Endothelial cell (in vitro differentiated cells): ENCODE data around the gene PHLPP2. TPM values are rescaled to one million over a fixed set of nuclear protein-coding genes. Genes with fewer than 3 reads are reported as not detected.
"Not testable (repeated sequence)": the region's sequence is repeated elsewhere in the genome, so short reads cannot be mapped to it uniquely, and the experiment has no call there.

Experiments used
- DNase-seq: peaks from one replicate; pipeline ENCODE4 v3.0.0; 2021; ENCODE audit warnings: low spot score
- H3K27ac Mint-ChIP-seq: one replicate; pipeline ENCODE4 v1.8.0; 2021; ENCODE audit warnings: mixed read lengths, inconsistent platforms; ENCODE audit not compliant: unreplicated experiment
- H3K27me3 Mint-ChIP-seq: one replicate; pipeline ENCODE4 v1.8.0; 2021; ENCODE audit warnings: mild to moderate bottlenecking, moderate library complexity, mixed read lengths, inconsistent platforms; ENCODE audit not compliant: unreplicated experiment
- H3K36me3 Mint-ChIP-seq: one replicate; pipeline ENCODE4 v1.8.0; 2021; ENCODE audit warnings: mild to moderate bottlenecking, low read depth, mixed read lengths, inconsistent platforms; ENCODE audit not compliant: unreplicated experiment
- H3K4me1 Mint-ChIP-seq: one replicate; pipeline ENCODE4 v1.8.0; 2021; ENCODE audit warnings: mild to moderate bottlenecking, mixed read lengths, inconsistent platforms; ENCODE audit not compliant: unreplicated experiment
- H3K4me3 Mint-ChIP-seq: one replicate; pipeline ENCODE4 v1.8.0; 2021; ENCODE audit warnings: mild to moderate bottlenecking, mixed read lengths, inconsistent platforms; ENCODE audit not compliant: unreplicated experiment
- H3K9me3 Mint-ChIP-seq: one replicate; pipeline ENCODE4 v1.8.0; 2021; ENCODE audit warnings: mixed read lengths, inconsistent platforms; ENCODE audit not compliant: unreplicated experiment
- total RNA-seq: library from RNA; stranded (reverse); fragmentation: NEBNext Ultra II Directional; extraction: Animal tissue kit (Norgen Biotek cat#: 25700); gene quantifications from one replicate; pipeline ENCODE4 v1.2.1, GENCODE V29; 2021; ENCODE audit not compliant: unreplicated experiment
- TF ChIP-seq, protein P1 (sequence below): fragments of 200-600 bp; sonication (generic); IDR thresholded peaks from one replicate; pipeline ENCODE4 v1.5.0; 2021; ENCODE audit warnings: antibody characterized with exemption; ENCODE audit not compliant: unreplicated experiment

Gene PHLPP2
- total RNA-seq, 1 donor from 2014 or later, result 7.3 TPM

DNA sequence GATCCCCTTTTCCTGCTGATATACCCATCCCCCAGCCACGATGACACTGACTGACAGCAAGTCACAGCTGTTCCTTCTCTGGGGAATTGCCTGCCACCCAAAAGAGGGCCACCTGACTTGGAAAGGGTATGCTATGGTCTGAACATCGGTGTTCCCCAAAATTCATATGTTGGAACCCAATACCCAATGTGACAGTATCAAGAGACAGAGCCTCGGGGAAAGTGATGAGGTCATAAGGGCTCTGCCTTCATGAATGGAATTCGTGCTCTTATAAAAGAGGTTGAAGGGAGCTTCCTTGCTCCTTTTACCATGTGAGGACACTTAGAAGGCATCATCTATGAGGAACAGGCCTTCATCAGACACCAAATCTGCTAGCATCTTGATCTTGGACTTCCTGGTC lies 106.1 kb downstream of the PHLPP2 start:
- no peak overlapping the region for H3K4me3 Mint-ChIP-seq
- no peaks in the 10 kb centered on the region for H3K36me3 Mint-ChIP-seq
- H3K27me3 Mint-ChIP-seq, result peaks cover 1% of the 10 kb centered on the region
- no peak for DNase-seq
- no peaks in the 10 kb centered on the region for H3K4me1 Mint-ChIP-seq
- no peak overlapping the region for H3K27ac Mint-ChIP-seq
- H3K9me3 Mint-ChIP-seq, result no peaks in the 10 kb centered on the region
- TF ChIP-seq, protein P1, sequence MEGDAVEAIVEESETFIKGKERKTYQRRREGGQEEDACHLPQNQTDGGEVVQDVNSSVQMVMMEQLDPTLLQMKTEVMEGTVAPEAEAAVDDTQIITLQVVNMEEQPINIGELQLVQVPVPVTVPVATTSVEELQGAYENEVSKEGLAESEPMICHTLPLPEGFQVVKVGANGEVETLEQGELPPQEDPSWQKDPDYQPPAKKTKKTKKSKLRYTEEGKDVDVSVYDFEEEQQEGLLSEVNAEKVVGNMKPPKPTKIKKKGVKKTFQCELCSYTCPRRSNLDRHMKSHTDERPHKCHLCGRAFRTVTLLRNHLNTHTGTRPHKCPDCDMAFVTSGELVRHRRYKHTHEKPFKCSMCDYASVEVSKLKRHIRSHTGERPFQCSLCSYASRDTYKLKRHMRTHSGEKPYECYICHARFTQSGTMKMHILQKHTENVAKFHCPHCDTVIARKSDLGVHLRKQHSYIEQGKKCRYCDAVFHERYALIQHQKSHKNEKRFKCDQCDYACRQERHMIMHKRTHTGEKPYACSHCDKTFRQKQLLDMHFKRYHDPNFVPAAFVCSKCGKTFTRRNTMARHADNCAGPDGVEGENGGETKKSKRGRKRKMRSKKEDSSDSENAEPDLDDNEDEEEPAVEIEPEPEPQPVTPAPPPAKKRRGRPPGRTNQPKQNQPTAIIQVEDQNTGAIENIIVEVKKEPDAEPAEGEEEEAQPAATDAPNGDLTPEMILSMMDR, result no peak

DNA sequence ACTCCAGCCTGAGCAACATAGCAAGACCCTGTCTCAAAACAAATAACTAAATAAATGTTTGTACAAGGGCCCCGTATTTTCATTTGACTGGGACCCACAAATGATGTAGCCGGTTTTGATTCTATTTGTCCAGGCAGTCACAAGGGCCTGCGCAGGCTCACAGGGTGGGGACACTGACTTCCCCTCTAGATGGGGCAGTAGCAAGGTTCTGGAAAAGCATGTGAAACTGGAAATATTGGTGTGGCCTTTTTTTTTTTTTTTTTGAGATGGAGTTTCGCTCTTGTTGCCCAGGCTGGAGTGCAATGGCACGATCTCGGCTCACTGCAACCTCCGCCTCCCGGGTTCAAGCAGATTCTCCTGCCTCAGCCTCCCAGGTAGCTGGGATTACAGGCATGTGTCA lies 109.5 kb downstream of the PHLPP2 start:
- not testable (repeated sequence) for H3K36me3 Mint-ChIP-seq, H3K4me1 Mint-ChIP-seq, H3K9me3 Mint-ChIP-seq, H3K4me3 Mint-ChIP-seq, H3K27ac Mint-ChIP-seq, DNase-seq, H3K27me3 Mint-ChIP-seq

DNA sequence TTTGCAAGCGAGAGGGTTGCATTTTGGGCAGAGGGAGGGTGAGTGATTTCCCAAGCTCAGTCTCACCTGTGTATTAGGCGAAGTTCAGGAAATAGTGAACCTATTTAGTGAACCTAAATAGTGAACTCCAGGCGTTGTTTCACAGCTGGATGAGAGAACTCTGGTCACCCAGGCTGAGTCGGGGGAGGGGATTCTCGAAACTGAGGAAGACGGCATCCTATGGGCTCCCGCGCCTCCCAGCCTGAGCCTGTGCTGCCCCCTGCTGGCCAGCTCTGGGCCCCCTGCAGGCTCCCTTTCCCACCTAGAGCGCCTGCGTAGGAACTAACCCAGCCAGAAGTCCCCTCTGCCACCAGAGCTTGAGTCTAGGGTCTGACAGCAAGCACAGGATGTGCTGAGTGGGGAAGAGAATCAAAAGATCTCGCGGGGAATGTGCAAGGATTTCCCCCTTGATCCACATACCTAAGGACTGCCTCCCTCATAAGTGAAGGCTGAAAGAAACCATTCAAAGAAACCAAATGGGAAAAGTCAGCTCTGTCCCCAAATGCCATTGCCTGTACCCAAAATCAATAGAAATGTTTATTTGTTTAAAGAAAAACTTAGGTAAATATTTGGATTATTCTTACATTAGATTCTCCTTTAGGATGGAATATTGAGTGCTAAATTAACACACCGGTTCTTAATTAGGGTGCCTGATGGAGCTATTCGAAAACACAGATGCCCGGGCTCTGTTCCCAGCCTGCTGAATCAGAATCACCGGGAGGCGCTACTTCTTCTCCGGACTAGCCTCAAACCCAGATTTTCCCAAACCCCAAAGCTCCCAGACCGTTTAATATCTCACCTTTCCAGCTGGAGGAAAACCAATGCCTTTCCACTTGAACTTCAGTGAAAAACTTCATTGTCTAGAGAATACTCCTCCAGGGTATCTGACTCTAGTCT lies 113.3 kb downstream of the PHLPP2 start:
- peaks cover 2% of the 10 kb centered on the region for H3K4me1 Mint-ChIP-seq
- TF ChIP-seq, protein P1, result peak; percentile 90
- no peak overlapping the region for H3K4me3 Mint-ChIP-seq
- peak; percentile 96 for DNase-seq
- H3K9me3 Mint-ChIP-seq, result no peaks in the 10 kb centered on the region
- no peak overlapping the region for H3K27ac Mint-ChIP-seq
- H3K36me3 Mint-ChIP-seq, result no peaks in the 10 kb centered on the region
- H3K27me3 Mint-ChIP-seq, result peaks cover 3% of the 10 kb centered on the region

DNA sequence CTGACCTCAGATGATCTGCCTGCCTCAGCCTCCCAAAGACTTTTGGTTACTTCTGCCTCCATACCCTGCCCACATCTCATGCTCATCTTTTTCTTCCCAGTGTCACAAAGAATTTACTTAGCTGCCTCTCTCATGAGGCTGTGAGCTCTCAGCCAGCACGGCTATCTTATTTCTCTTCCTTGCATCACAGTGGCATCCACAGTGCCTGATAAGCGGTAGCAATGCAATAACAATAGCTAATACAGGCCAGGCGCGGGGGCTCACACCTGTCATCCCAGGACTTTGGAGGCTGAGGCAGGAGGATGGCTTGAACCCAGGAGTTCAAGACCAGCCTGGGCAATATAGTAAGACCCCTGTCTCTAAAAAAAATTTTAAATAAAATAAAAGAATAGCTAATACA lies 114.1 kb downstream of the PHLPP2 start:
- no peak for DNase-seq
- TF ChIP-seq, protein P1, result no peak
- Mint-ChIP-seq H3K4me1 (peaks cover 2% of the 10 kb centered on the region), H3K27me3 (peaks cover 3% of the 10 kb centered on the region), H3K36me3 (no peaks in the 10 kb centered on the region), H3K9me3 (no peaks in the 10 kb centered on the region), H3K4me3 (no peak overlapping the region), H3K27ac (no peak overlapping the region)

DNA sequence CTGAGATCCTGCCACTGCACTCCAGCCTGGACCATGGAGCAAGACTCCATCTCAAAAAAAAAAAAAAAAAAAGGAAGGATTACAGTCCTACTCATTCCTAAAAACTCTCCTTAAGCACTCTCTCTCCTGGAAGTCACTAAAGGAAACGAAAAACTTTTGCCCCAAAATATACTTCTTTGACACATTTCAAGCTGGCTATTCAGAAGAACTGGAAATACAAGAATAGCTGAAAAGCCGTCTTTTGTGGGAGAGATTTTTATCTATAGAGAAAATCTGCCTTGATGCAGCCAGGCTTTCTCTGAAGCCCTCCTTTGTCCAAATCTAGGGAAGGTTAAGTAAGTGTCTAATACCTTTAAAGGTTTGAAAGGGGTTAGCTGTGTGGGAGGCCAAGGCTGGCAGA lies 115.4 kb downstream of the PHLPP2 start:
- no peaks in the 10 kb centered on the region for H3K9me3 Mint-ChIP-seq
- H3K27me3 Mint-ChIP-seq, result peaks cover 3% of the 10 kb centered on the region
- H3K4me3 Mint-ChIP-seq, result no peak overlapping the region
- DNase-seq, result no peak
- TF ChIP-seq, protein P1, result no peak
- peaks cover 2% of the 10 kb centered on the region for H3K4me1 Mint-ChIP-seq
- H3K27ac Mint-ChIP-seq, result no peak overlapping the region
- no peaks in the 10 kb centered on the region for H3K36me3 Mint-ChIP-seq
